ENCODE measurements around the gene INTS14. TPM values are rescaled to one million over a fixed set of nuclear protein-coding genes. Genes with fewer than 3 reads are reported as not detected.

The INTS14 gene
- total and polyA plus RNA-seq, 2 of the 8 experiments (the other 6 are each of a cell fraction or from before 2014, with no cell fraction given): 33.1 to 33.7 TPM

DNA sequence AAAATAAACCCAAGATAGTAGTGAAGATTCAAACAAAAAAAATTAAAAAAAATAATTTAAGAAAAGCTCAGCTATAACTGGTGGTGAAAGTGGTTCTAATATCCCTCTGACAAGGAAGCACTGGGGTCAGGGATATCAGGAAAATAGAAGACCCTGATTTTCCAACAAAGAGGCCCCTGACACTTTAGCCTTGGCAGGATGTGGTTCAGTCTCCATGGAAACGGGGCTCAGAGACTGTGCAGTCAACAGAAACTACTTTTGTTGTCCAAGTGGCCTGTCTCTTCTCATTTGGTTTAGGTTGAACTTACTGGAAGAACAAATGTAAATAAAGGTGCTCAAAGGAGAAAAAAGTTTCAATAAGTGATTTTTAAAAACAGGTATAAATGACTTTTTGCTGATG, 27.2 kb downstream of the INTS14 start (continued):
- TF ChIP-seq TAF1 (IDR thresholded peaks at IDR 0.05; ENCODE audit: low read depth, low read length) (no peak), BCL11A (IDR thresholded peaks at IDR 0.05; ENCODE audit: low read depth in 2 of 2, low read length in 2 of 2) (no peak), ZNF274 (IDR thresholded peaks at IDR 0.05; ENCODE audit: borderline replicate concordance, extremely low read depth, low read length) (no peak), JUND (IDR thresholded peaks at IDR 0.05; ENCODE audit: low read length) (no peak), CHD2 (IDR thresholded peaks at IDR 0.05; ENCODE audit: low read length) (no peak), CHD1 (IDR thresholded peaks at IDR 0.05; ENCODE audit: low read depth, low read length) (no peak)
